ENCODE measurements around the gene EXT2.

The EXT2 gene

DNA sequence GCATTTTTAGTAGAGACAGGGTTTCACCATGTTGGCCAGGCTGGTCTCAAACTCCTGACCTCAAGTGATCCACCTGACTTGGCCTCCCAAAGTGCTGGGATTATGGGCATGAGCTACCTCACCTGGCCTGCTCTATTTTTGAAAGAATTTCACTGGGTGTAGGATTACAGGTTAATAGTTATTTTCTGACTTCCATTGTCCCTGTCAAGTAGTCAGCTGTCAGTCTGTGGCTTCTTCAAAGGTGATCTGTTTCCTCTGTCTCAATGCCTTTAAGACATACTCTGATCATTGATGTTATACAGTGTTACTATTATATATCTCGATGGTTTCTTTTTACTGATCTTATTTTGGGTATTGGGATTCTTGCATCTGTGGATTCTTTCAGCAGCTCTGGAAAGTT is 10.1 kb upstream of the EXT2 start:
- no peak for DNase-seq (ENCODE audit: low spot score)

- no peak for DNase-seq (ENCODE audit: low spot score)
Observed at GRCh38 chr11:44088377-44088776, 7.1 kb upstream of the EXT2 start.

DNA sequence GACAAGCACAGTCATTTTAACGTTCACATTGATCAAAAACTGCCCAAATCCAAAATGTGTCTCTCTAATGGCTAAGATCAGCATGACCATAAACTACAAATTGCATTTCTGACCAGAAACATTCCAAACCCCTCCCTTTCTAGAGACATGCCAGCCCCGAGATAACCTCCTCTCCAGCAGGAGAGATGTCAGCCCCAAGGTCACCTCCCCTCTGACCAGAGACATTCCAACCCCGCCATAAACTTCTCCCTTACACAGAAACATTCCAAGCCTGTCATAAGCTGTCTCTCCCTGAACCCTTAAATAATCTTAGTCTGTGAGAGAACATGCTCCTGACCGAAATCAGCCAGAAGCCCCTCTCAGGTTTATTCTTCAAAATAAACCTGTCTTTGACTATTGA is 6.6 kb upstream of the EXT2 start:
- DNase-seq (ENCODE audit: low spot score) = no peak

DNA sequence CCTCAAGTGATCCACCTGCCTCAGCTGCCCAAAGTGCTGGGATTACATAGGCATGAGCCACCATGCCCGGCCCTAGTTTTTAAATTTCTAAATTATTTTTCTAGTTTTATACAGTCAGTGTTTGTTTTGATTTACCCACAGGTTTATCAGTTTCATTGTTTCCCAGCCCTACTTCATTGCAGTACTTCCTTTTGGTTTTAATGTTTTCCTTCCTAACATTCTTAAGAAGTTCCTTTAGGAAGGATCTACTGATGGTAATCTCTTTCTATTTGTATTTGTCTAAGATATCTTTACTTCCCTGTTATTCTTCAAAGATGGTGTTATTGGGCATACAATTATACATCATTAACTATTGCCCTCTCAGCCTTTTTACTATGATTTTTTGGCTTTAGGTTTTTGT is 4.9 kb upstream of the EXT2 start:
- no peak for DNase-seq (ENCODE audit: low spot score)

- DNase-seq (ENCODE audit: low spot score) = peak; percentile 83
Observed at GRCh38 chr11:44094260-44094868, 1.1 kb upstream of the EXT2 start.

- DNase-seq (ENCODE audit: low spot score) = peak; percentile 16
Observed at GRCh38 chr11:44096360-44097185, 1.1 kb downstream of the EXT2 start.

GRCh38 chr11:44097821-44098220 is 2.3 kb downstream of the EXT2 start:
- DNase-seq (ENCODE audit: low spot score) = no peak

DNA sequence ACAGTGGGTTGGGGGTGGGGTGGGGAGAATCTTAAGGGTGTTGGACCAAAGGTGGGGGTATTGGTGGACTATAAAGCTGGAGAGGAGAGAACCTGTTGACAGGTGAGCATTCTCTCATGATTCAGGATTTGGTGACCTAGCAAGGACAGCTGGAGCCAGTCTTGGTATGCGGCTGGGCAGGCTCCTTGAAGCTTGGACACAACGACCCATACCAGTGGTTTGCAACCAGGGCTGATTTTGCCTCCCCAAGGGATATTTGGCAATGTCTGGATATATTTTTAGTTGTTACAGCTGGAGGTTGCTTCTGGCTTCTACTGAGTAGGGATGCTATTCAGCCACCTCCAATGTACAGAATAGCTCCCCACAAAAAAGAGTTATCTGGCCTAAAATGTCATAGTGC is 5.6 kb downstream of the EXT2 start:
- DNase-seq (ENCODE audit: low spot score) = no peak

DNA sequence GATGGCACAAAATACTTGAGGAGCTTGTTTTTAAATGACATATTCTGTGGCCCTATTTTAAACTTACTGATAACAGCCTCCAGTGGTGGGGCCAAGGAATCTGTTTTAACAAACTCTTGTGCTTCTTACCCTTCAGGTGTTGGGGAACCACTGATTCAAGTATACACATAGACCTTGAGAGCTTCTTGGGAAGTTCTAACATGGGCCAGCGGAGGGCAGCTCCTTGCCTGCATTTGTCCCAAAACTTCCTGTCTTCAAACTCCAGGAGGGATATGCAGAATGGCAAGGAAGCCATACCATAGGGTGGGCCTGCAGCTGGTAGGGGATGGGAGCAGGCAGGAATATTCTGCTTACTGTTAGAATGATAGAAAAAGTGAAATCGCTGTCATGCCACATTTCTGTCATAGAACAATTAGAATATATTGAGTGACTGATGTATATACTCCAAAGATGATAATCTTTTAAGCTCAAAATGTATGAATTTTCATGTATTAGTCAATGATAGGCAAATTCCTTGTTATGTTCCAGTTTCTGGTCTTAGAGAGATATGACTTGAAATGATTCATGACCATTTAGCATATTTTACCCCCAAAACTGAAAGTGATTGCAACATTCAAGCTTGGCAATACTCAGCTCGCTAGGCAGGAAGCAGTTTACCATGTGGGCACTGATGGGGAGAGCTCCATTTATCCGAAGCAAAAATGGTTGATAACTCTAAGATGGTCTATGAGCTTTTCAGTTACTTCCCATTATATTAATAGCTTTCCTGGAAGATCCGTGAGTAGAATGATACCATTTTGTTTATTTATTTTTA is 9.2 kb downstream of the EXT2 start:
- DNase-seq (ENCODE audit: low spot score) = no peak

- no peak for DNase-seq (ENCODE audit: low spot score)
Observed at GRCh38 chr11:44108260-44108659, 12.8 kb downstream of the EXT2 start.

- peak; percentile 22 for DNase-seq (ENCODE audit: low spot score)
Observed at GRCh38 chr11:44110231-44110679, 14.8 kb downstream of the EXT2 start.

DNA sequence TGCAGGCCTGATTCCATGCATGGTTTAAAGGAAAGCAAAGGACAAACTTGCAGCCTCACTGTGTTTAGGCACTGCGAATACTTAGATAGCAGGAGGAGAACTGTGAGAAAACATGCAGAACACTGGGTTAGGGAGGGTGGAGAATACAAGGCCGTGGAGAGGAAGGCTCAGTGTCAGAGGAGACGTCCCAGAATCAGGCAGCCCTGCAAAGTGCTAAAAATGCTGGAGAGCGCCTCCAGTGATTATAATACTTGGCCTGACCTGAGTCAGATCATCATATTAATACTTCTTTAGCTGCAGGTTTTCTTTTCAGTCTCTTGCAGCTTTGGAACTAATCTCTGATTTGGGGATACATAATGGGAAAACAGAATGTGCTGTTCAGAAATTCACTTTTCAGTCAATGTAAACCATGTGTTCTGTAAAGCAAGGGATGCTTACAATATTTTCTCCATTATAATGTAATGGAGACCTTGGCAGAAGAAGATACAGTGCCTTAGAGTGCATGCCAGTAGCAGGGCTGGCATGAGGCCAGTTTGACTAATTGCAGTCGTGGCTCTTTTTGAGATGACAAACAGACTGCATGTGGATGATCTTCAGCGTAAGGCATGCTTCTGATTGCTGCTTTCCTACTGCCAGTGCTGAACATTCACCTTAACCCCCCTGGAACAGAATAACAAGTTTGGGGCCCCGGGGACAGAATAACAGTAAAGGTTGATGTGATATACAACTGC is 16.8 kb downstream of the EXT2 start:
- no peak for DNase-seq (ENCODE audit: low spot score)

- no peak for DNase-seq (ENCODE audit: low spot score)
Observed at GRCh38 chr11:44113018-44113417, 17.5 kb downstream of the EXT2 start.

DNA sequence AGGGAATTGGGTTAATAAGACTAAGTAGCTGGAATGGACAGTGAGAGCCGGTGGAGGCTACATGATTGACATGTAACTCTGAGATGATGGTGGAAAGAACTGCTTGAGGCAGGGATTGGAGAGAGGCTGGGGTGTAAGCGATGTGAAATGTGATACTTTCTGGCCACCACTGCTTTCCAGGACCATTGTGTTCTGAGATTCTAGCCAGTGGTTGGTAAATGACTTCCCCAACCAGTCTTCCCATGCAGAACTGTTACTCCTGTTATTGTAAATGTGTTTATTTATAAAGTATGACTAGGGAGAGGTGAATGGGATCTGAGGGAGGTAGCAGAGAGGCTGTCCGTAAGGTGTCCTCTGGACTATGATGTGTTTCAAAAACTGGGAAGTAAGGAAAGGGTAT is 18.1 kb downstream of the EXT2 start:
- no peak for DNase-seq (ENCODE audit: low spot score)

- no peak for DNase-seq (ENCODE audit: low spot score)
Observed at GRCh38 chr11:44116234-44116830, 20.9 kb downstream of the EXT2 start.

- DNase-seq (ENCODE audit: low spot score) = no peak
Observed at GRCh38 chr11:44120169-44120568, 24.7 kb downstream of the EXT2 start.

- DNase-seq (ENCODE audit: low spot score) = no peak
Observed at GRCh38 chr11:44125598-44125997, 30.1 kb downstream of the EXT2 start.

DNA sequence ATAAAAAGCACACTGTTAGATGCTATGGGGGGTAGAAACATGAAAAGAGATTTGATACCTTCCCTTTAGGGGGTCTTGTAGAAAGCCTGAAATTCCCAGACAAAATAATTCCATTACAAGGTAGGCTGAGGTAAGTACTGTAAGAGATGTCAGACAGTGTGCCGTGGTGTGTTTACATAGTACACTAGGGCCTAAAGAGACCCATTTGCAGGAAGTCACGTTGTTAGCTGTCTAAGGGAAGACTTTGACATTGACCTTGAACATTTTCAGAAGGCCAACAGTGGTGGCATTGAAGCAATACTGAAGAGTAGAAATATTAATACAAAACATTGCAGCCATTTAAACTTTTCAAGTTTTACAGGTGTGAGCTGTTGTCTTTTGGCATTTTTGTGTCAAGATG is 30.8 kb downstream of the EXT2 start:
- no peak for DNase-seq (ENCODE audit: low spot score)

DNA sequence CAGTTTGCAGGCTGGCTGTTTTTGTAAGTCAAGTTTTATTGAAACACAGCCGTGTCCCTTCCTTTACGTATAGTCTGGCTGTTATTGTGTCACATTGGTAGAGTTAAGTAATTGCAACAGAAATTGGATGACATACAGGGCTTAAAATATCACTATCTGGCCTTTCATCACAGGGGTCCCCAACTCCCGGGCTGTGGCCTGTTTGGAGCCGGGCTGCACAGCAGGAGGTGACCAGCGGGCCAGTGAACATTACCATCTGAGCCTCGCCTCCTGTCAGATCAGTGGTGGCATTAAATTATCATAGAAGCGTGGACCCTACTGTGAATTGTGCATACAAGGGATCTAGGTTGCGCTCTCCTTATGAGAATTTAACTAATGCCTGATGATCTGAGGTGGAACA is 31.7 kb downstream of the EXT2 start:
- no peak for DNase-seq (ENCODE audit: low spot score)

DNA sequence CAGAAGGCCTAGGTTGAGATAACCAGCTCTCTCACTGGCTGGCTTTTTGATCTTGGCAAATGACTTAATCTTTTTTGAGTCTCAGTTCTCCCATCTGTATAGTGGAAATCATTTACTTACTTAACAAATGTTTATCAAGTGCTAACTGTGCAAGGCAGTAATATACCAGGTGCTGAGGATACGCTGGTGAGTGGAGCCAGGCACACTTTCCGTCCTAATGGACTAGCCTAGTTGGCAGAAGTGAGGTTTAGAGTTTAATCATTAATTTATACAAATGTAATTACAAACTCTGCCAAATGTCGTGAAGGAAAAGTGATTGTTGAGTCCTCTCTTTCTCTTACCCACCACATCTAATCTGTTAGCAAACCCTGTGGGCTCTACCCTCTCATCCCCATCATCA is 33.3 kb downstream of the EXT2 start:
- no peak for DNase-seq (ENCODE audit: low spot score)

DNA sequence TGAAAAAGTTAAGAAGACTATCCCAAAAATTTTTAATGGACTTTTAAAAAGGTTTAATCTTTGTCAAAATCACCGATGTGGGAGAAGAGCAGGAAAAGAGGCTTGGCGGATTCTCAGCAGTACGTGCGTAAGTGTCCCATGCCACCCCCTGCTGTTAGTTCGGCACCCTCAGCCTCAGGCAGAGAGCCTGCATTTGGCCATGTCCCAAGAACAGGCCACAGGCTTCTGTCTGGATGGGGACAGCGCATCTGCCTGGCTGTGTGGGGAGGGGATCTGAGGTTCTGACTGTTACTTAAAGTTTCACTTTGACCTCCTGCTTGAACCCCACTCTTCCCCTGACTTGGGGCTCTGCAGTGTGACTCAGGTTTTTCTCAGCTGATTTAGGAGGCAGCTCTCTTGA is 35.3 kb downstream of the EXT2 start:
- DNase-seq (ENCODE audit: low spot score) = no peak

Measured in LoVo (cell line).